Activated CD8-positive, alpha-beta memory T cell treated with anti-CD3 and anti-CD28 coated beads, Interleukin-2, amount 50 U/mL, for 48 hours (primary cell): Measurements from ENCODE around the gene LRRC49.
"Not testable (repeated sequence)": the region's sequence is repeated elsewhere in the genome, so short reads cannot be mapped to it uniquely, and the experiment has no call there.

Experiments used
- DNase-seq: peaks from one replicate; pipeline ENCODE4 v3.0.0-alpha.2; 2020

Gene LRRC49

DNA sequence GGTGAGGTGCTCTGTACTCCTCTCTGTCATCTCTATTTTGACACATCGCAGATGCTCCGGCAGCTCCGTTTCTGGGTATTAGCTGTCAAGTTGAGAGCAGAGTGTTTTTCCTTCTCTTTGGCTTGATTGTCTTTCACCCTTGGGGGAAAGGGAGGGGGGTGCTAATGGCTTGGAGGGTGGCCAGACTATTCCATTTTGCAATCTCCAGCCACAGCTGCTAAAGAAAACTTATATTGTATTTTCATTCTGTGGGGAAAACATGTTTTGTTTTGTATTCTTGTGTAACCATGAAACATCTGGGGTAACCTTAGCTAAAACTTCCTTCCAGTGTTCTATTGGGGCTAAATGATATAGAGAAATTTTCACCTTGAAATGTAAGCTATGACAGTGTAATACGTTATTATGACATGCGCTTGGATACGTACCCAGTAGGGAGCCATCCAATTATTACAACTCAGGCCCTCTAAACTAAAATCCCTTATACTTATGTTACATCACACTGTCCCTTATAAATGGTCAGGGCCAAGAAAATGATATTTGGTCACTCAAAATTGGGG lies 24.6 kb upstream of the LRRC49 start:
- no peak for DNase-seq

DNA sequence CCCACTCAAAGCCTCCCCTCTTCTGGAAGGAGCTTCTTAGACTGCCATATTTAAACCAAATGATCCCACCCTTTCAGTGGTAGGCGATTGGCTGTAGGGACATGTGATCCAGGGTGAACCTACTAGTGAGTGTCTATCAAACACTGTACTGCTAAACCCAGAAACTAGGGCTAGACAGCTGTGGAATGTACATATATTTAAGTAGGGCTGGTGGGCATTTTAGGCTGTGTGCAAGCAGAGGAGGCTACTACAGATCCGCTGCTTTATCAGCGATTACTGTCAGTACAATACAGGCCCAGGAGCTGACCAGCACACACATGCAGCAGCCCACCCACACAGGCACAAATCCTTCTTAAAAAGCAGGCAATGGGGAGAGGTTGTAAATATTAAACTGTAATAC lies 23.3 kb upstream of the LRRC49 start:
- no peak for DNase-seq

DNA sequence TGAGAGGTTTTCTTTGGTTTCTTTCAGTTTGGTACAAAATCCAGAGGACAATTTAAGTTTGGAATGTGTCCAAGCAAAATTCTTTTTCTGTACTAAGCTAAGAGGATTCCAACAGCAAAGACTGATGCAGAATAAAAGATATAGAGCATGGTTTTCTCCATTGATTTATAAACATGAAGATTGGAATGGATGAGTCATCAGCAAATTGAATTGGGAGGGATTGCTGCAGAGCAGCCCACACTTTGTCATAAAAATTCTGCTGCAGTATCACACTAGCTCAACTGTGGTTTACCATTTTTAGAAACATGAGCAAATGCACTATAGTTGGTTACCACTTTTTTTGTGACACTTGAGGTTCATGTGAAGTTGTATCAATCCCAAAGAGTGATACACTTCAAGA lies 22.6 kb upstream of the LRRC49 start:
- DNase-seq, result no peak

DNA sequence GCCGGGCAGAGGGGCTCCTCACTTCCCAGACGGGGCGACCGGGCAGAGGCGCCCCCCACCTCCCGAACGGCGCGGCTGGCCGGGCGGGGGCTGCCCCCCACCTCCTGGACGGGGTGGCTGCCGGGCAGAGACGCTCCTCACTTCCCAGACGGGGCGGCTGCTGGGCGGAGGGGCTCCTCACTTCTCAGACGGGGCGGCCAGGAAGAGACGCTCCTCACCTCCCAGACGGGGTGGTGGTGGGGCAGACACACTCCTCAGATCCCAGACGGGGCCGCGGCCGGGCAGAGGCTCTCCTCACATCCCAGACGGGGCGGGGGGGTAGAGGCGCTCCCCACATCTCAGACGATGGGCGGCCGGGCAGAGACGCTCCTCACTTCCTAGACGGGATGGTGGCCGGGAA lies 21.1 kb upstream of the LRRC49 start:
- DNase-seq, result not testable (repeated sequence)

DNA sequence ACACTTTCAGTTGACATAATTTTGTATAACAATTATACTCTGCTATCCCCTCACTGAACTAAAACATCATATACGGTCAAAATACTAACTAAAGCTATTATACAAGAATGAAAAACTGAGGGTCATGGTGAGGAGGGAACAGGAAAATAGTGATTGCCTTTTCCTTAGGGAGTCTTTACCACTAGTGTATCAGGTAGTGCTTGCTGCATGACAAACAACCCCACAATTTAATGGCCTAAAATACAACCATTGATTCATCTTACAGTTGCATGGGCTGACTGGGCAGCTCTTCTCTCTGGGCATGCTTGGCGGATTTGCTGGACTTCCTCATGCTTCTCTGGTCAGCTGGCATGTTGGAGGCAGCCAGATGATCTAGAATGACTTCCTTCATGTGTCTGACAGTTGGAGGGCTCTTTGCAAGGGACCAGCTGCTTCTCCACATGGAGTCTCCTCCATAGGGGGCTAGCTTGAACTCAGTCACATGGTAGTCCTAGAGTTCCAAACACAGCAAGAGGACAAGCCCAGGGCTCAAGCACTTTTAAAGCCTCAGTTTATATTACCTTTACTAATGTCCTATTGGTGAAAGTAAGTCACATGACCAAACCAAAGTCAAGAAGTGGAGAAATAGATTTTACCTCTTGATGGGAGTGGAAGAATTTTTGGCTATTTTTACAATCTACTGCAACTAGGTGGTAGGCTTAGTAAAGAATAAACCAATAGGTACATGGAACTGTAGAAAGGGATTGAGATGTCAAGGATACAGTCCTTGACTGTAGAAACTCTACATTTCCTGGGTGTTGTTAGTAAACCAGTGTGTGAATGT lies 19.2 kb upstream of the LRRC49 start:
- DNase-seq, result no peak

DNA sequence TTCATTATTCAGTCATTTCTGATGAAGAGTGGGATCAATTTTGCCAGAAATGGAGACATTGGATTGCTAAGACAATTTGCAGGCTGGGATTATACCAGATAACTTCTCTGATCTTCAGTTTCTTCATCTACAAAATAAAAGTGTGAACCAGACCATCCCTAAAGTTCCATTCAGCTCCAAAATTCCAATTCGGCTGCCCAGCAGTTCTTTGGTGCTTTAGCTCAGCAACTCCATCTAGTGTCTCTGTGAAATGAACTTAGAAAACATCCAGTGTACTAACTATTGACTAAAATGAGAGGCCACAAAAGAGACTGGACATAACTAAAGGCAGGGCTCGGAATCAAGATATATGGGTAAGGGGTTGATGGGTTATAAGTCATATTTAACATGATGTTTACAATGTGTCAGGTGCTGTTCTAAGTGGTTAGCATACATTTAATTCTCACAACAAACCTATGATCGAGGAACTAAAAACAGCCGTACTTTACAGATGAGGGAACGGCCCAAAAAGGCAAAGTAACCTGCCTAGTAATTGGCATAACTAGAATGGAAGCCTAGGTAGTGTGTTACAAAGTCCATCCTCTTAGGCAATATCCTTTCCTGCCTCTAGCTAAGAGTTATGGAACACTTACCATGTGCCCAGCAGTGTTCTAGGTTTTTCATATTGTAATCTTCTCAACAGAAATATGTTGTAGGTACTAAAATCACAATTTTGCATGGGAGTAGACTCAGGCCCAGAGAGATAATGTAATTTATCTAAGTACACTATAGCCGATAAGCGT lies 17.4 kb upstream of the LRRC49 start:
- DNase-seq, result no peak

DNA sequence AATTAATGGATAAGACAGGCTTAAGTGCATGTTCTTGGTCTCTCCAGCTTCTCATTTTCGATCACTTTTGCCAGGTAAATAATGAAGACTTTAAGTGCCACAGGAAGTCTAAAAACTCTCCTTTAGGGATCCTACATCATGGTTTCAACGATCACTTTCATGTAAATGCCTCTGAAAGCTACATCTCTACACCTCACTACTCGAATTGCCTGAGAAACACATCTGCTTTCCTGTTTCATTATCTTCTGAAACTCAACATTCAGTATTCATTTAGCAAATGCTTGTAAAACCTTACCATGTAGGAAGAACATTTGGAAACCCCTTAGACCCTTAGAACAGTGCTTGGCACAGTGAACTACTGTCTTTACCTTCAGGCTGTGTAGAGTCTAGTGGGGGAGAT lies 16.6 kb upstream of the LRRC49 start:
- no peak for DNase-seq

DNA sequence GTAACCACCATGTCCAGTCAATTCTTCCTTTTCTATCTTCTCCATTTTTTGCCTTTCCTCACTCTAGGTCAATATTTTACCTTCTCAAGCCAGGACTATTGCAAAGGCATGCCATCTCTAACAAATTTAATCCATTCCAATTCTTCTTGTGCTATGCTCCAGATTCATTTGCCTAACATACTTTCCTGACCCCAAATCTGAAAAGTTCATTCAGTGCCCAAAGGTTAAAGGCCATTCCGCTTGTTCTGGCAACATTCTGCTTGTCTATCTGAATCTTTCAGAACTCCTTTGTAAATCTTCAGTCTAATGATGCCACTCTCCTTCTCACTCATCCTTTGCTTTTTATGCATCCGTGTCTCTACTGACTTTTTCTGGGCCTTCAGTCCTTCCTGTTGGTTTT lies 15.9 kb upstream of the LRRC49 start:
- DNase-seq, result no peak

DNA sequence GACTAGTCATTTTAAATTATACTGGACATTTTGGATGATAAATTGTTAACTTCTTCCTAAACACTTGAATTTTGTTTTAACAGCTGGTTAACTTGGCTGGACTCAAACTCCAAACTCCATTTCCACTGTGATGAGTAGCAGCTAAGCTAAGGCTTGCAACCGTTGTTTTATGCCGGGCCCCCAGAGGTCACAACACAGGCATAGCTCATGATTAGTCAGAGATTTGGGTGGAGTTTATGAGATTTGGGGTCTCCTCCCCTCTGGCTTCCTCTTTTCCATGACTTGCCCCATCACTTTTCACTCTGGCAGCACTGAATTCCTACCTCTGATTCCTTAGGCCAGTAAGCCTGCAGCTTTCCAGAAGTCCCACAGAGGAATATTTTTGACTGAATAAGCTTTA lies 13.2 kb upstream of the LRRC49 start:
- DNase-seq, result no peak

DNA sequence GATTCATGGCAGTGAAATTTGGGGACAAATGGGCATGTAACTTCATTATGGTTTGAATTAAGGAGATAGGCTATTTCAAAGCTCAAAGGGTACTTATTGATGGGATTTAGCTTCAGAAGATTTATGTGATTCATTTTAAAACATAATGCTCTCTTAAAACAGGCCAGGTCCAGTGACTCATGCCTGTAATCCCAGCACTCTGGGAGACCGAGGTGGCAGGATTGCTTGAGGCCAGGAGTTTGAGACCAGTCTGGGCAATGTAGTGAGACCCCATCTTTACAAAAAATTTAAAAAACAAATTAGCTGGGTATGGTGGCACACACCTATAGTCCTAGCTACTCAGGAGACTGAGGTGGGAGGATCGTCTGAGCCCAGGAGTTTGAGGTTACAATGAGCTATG lies 11.8 kb upstream of the LRRC49 start:
- DNase-seq, result no peak

DNA sequence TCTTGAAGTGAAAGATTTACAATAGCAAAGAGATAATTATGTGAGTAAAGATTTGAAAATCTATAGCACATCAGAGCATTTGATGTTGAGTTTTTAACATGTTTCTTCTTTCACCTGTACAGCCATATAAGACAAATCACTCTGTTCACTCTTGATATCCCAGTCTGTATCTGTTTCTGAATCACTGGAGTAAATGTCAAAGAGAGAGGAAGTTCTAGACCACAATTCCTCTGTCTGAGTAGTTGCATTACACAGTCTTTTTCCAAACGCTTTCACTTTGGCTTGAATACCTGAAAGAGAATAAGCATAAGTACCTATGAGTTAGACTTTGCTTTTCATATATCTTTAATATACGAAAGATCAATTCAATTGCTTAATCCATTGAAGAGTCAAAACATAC lies 10.3 kb upstream of the LRRC49 start:
- no peak for DNase-seq

DNA sequence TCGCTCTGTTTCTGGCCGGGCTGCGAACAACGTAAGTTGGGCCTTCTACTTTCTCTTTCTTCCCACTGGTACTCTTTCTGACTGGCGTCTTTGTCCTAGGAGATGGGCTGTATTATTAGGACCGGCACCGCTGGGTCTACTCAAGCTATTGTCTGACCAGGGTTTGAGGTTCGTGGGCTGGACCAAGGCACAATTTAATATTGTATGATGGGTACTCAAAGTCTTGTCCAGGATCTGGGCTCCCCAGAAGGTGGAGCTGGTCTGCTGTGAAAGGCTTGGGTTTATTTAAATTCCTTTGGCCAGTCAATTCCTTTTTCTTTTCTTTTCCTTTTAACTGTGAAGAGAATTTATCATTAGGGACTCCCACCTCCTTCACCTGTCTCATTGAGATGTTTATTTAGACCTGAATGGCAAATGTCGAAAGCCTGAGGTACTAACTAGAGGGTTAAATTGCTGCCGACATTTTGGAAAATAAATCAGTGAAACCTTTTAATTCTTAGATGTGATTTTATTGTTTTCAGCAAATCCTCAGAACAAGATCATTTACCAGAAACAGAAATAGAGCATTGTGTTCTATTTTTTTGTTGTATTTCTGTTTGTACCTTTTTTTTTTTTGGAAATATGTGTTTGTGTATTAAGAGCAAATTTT lies 410 bp downstream of the LRRC49 start:
- DNase-seq, result no peak

DNA sequence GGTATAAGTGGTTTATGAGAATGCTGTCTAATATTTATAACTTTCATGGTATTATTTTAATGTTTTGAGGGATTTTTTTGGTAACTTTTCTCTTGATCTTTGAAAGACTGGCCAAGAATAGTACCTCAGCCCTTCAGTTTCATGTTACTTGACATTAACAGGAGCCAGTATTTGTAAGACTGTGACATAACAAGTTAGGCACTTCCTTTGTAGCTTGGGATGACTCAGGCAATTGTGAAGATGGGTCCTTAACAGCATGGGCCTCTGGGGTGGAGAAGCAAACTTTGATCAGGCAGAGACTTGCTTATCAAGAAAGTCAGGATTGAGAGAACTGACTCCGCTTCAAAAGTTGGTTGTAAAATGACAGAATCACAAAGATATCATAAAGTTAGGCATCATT lies 9.5 kb downstream of the LRRC49 start:
- DNase-seq, result no peak

DNA sequence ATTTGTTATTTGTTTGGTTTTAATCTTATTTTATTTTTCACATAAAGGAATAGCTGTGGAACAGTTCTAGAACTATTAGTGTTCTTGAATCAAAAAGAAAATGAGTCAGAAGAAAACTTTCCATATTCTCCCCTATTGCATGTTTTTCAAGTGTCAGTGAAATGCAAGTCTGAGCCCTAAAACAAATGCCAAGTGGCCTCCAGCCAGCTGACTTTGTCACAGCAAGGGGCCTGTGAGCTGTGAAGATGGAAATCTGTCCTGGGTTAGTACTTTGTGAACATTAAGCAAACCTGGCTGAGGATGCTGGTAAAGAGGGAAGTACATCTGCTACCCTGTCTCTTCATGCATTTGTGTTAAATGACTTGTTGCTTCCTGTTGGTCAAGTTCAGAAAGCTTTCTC lies 14.2 kb downstream of the LRRC49 start:
- DNase-seq, result no peak

DNA sequence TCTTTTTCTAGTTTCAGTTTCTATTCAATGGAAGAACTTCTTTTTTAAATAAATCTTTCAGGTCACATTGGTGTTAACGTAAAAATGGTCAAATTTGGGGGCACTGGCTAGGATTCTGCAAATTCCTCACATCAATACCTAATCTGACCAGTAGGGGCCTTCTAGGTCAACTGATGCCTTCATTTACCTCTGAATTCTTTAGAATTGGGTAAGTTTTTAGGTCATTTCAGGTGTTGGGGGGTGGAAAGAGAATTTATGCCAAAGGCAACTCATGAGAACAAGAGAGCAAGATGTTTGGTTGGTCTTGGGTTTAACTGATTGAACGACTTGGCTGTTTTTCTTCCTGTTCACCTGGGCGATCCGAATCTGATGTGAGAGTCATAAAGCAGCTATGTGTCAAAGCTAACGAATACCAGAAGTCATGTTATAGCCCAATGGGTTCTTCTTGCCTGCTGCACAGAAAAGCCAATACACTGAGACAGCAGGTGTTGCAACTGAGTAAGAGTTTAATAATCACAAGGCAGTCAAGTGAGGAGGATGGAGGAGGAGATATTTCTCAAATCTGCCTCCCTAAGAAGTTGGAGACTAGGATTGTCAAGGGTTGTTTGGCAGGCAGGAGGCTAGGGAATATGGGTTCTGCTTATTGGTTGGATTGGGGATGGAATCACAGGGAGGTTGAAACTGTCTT lies 15.3 kb downstream of the LRRC49 start:
- no peak for DNase-seq

DNA sequence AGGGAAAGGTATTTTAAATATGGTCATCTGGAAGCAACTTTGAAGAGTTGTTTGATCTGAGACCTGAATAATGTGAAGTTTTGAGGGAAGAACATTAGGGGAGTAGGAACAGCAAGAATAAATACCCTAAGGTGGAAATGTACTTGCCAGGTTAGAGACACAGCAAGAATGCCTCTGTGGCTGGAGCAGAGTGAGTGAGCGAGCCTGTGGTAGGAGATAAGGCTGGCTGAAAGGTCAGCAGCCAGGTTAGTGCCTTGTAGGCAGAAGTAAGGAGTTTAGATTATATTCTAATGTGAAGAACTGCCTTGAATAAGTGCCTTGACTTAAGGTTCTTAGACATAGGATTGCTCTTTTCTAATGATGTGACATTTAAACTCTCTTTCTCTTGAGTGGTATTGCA lies 18.3 kb downstream of the LRRC49 start:
- no peak for DNase-seq

DNA sequence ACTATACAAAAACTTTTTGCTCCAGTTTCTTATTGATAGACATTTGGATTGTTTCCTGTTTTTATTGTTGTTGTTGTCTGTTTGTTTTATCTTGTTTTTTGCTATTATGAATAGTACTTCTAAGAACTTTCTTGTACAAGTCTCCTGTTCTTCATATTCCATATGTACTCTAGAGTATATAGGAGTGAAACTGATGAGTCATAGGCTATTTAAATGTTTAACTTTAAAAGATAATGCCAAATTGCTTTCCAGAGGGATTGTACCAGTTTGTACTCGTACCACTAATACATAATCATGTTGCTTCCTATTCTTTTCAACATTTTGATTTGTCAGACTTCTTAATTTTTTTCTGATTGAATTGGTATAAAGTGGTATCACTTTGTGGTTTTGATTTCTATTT lies 19.6 kb downstream of the LRRC49 start:
- no peak for DNase-seq

DNA sequence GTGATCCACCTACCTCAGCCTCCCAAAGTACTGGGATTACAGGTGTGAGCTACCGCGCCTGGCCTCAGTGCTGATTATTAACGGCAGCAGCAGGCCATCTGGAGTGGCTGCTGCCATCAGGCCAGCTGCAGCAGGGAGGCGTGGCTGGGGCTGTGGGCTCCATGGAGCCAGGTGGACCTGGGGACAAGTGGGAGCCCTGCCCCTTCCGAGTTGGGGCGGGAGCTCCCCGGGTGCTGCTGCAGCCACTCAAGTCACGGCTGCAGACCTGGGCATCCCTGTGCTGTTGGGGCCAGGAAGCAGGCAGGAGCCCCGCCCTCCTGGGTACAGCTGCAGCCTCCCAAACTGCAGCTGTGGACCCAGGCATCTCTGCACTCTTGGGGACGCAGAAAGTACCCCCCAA lies 23.9 kb downstream of the LRRC49 start:
- no peak for DNase-seq

DNA sequence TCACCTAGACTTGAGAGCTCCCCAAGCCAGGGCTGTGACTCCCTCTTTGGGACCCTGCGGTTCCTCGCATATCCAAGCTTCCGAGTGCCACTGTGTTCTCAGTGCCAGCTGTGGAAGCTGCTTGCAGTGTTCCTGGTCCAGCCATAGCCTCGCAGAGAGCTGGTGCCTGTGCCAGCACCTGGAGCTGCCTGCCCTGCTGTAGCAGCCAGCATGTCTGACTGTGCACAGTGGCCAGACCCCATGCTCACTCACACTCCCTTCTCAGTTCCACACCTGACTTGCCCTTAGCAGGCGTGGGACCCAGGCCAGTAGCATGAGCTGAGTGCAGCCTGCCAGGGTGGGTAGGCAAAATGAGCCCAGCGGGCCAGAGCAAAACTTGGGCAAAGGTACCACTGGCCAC lies 25.3 kb downstream of the LRRC49 start:
- no peak for DNase-seq

DNA sequence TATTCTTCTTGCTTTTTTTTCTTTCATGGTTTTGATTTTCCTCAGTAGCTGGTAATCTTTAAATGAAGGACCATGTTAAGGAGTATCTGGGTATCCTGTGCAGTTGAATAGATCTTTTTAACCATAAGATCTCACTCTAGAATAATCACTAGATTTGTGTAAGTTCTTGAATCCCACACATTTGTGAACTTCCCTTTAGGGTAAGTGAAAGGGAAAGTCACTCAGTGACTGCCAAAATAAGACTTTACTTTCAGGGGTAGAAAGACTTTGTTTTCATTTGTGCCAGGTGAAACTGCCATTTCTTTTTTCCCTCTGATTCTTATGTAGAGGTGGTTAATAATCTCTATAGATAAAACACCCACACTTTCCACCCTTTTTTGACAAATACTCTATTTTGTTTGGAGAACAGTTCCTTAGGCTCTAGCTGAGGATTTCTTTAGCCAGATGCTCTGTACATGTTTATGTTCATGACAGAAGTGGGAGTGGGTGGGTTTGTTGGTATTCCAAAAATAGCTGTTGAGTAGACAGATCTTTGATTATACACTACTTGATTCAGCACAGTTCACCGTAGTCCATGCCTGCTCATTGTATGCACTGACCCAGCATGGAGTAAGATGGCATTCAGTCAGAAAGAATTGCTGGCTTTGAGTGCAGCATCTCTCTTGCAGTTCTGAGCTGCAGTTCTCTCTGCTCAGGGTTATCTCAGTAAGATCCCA lies 28.5 kb downstream of the LRRC49 start:
- no peak for DNase-seq

DNA sequence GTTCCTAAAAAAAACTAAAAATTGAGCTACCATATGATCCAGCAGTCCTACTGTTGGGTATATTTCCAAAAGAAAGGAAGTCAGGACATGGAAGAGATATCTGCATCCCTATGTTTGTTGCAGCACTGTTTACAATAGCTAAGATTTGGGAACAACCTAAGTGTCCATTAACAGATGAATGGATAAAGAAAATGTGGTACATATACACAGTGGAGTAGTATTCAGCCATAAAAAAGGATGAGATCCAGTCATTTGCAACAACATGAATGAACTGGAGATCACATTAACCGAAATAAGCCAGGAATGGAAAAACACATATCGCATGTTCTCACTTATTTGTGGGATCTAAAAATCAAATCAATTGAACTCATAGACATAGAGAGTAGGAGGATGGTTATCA lies 29.5 kb downstream of the LRRC49 start:
- no peak for DNase-seq

DNA sequence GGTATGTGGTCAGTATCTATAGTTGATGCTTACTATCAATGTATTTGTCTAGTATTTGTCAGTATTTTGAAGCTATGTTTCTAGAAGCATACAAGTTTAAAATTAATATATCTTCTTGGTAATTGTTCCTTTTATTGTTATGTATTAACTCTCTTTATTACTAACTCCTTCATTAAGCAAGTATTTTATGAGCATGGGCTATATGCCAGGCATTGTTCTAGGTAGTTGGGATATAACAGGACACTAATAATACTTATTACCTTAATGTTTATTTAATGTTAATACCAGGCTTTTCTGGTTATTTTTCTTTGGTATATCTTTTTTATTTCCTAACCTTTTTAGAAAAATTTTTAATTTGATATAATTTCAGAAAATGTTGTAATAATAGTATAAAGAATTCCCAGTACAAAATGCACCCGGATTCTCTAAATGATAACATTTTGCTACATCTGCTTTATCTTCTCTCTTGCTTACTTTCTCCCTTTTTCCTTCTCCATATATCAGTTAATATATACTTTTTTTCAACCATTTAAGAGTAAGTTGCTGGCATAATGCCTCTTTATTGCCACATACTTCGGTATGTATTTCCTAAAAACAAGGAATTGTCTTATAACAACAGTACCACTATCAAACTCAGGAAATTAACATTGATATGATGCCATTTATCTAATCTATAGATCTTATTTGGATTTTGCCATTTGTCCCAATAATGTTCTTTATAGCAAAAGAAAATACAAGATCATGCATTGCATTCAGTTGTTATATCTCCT lies 30.9 kb downstream of the LRRC49 start:
- DNase-seq, result no peak
